ENCODE data around the gene RBBP8NL. TPM values are rescaled to one million over a fixed set of nuclear protein-coding genes. Genes with fewer than 3 reads are reported as not detected.

The RBBP8NL gene
- total RNA-seq, 2 experiments from 2014 or later, result not detected

GRCh38 chr20:62389601-62390087 is 37.7 kb downstream of the RBBP8NL start:
- peaks cover 18% of the 10 kb centered on the region for H3K36me3 Mint-ChIP-seq
- no peaks in the 10 kb centered on the region for H3K9me3 Mint-ChIP-seq
- peaks cover 28% of the 10 kb centered on the region for H3K4me1 Mint-ChIP-seq
- peak overlapping the region; percentile 60 for H3K27ac Mint-ChIP-seq
- DNase-seq, result no peak
- POLR2A ChIA-PET, result no interaction called here
- H3K27me3 Mint-ChIP-seq, result no peaks in the 10 kb centered on the region
- no peak for ATAC-seq (ENCODE audit: low read depth)
- no peak overlapping the region for H3K4me3 Mint-ChIP-seq

- POLR2A ChIA-PET, result no interaction called here
- H3K4me1 Mint-ChIP-seq, result peaks cover 30% of the 10 kb centered on the region
- peaks cover 18% of the 10 kb centered on the region for H3K36me3 Mint-ChIP-seq
- H3K27me3 Mint-ChIP-seq, result no peaks in the 10 kb centered on the region
- DNase-seq (no peak), ATAC-seq (ENCODE audit: low read depth) (no peak)
- H3K27ac Mint-ChIP-seq, result peak overlapping the region; percentile 93
- H3K4me3 Mint-ChIP-seq, result peak overlapping the region; percentile 87
- no peaks in the 10 kb centered on the region for H3K9me3 Mint-ChIP-seq
These were observed 38.3 kb downstream of the RBBP8NL start for GRCh38 chr20:62388839-62389600.

- no peak for DNase-seq
- H3K27ac Mint-ChIP-seq, result peak overlapping the region; percentile 93
- peaks cover 18% of the 10 kb centered on the region for H3K36me3 Mint-ChIP-seq
- no peaks in the 10 kb centered on the region for H3K9me3 Mint-ChIP-seq
- POLR2A ChIA-PET, result interaction anchor here (0.7 to 2.4 kb wide), 4 partner anchors 22 to 406 kb away, joined by 3 to 13 read pairs (median 6); partner anchors contain the start of gene ADRM1
- H3K4me3 Mint-ChIP-seq, result peak overlapping the region; percentile 87
- H3K4me1 Mint-ChIP-seq, result peaks cover 30% of the 10 kb centered on the region
- H3K27me3 Mint-ChIP-seq, result no peaks in the 10 kb centered on the region
- ATAC-seq (ENCODE audit: low read depth), result no peak
These were observed 39.3 kb downstream of the RBBP8NL start for GRCh38 chr20:62387933-62388635.

GRCh38 chr20:62387219-62387913 is 40.0 kb downstream of the RBBP8NL start:
- H3K4me3 Mint-ChIP-seq, result peak overlapping the region; percentile 87
- H3K4me1 Mint-ChIP-seq, result peaks cover 30% of the 10 kb centered on the region
- no peaks in the 10 kb centered on the region for H3K9me3 Mint-ChIP-seq
- H3K27ac Mint-ChIP-seq, result peak overlapping the region; percentile 93
- ATAC-seq (ENCODE audit: low read depth), result peak; percentile 21
- DNase-seq, result no peak
- peaks cover 20% of the 10 kb centered on the region for H3K36me3 Mint-ChIP-seq
- POLR2A ChIA-PET, result interaction anchor here (0.7 to 2.4 kb wide), 14 partner anchors 12 to 417 kb away, joined by 3 to 13 read pairs (median 5); partner anchors contain the start of genes ADRM1, CABLES2 and OGFR
- H3K27me3 Mint-ChIP-seq, result no peaks in the 10 kb centered on the region

DNA sequence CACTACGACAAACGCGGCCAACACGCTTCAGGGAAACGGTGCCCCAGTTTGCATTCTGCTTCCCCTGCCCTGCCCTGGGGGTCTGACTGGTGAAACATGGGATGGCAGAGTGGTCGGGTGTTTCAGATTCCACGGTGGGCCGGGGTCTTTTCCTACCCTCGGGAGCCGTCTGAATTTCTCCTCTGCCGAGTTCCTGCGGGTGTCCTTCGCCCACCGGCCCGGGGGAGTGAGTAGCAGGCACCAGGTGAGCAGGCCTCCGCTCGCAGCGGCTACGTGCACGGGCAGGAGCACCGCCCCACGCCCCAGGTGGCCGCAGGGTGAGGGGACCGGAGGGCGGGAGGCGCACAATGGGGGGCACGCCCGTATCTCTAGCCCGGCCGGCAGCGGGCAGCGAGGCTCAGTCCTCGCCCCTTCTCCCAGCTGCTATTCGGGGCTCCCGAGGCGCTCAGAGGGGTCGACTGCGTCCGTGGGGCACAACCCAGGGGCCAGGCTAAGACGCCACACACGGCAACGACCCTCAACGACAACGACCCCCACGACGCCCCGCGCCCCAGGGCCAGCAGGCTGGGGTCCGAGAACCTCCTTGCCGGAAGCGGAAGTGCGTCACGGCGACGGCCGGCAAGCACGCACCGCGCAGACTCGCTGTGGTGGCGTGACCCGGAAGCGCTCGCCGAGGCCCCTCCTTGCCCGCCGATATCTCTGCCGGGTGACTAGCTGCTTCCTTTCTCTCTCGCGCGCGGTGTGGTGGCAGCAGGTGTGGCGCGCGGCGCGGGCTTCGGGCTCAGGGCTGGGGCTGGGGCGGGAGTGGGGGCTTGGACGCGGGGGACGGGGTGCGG is 40.7 kb downstream of the RBBP8NL start, which contains the start of gene RPS21:
Gene RPS21, plus strand, starts transcription at position 721 of the 836 bp plus-strand sequence. CDS start 236 bp downstream, outside the sequence.
- Mint-ChIP-seq H3K9me3 (peaks cover 4% of the 10 kb centered on the region), H3K27me3 (no peaks in the 10 kb centered on the region), H3K4me1 (peaks cover 35% of the 10 kb centered on the region), H3K36me3 (peaks cover 27% of the 10 kb centered on the region), H3K4me3 (peak within 1 kb of the TSS; percentile 87), H3K27ac (peak within 1 kb of the TSS; percentile 93)
- POLR2A ChIA-PET, result interaction anchor here (0.6 to 2.4 kb wide), 17 partner anchors 10 to 418 kb away, joined by 3 to 13 read pairs (median 4); partner anchors contain the start of genes ADRM1, CABLES2, MTG2 and OGFR
- peak; percentile 94 for DNase-seq
- peak; percentile 92 for ATAC-seq (ENCODE audit: low read depth)

DNA sequence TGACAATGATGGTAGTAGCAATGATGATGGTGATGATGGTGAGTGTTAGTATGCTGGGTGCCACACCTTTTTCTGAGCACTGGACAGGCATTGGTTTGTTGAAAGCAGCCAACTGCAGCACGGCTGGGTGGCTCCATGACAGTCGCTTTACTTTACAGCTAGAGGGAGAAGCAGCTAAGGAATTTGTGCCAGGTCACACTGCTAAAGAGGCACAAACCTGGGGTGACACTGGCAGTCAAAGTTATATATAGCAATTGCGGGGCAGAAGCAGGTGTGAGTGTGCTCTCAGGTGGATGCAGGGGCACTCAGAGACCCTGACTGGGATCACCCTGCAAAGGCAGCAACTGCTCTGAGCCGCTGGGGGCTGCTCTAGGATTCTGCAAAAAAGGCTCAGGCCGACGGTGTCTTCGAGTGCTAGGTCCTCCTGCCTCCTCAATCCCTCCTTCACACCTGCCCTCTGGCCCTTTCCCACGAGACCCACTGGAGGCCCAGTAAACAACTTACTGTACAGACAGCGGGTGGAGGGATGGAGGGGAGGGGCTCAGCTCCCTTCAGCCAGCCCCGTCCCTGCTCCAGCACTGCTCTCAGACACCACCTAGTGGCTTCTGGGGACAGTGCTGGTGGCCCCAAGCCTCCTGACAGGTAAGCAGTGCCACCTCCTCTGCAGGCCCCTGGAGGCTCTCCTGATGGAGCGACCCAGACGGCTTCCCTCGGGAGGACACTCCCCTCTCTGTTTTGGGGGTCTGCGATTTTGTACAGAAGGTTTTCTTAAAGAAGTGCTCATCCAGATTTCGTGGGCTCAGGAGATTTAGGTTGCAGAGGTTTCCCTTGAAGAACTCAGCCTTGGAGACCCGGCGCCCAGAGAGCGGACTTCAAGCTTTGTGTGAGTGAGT is 44.8 kb downstream of the RBBP8NL start:
- no peak overlapping the region for H3K4me3 Mint-ChIP-seq
- ATAC-seq (ENCODE audit: low read depth) (peak; percentile 67), DNase-seq (peak; percentile 76)
- POLR2A ChIA-PET, result interaction anchor here (1.0 kb wide), 2 partner anchors 80 to 83 kb away, joined by 3 to 4 read pairs; partner anchors contain the start of gene ADRM1
- H3K27ac Mint-ChIP-seq, result peak overlapping the region; percentile 67
- peaks cover 4% of the 10 kb centered on the region for H3K9me3 Mint-ChIP-seq
- H3K27me3 Mint-ChIP-seq, result no peaks in the 10 kb centered on the region
- peaks cover 20% of the 10 kb centered on the region for H3K4me1 Mint-ChIP-seq
- peaks cover 12% of the 10 kb centered on the region for H3K36me3 Mint-ChIP-seq

DNA sequence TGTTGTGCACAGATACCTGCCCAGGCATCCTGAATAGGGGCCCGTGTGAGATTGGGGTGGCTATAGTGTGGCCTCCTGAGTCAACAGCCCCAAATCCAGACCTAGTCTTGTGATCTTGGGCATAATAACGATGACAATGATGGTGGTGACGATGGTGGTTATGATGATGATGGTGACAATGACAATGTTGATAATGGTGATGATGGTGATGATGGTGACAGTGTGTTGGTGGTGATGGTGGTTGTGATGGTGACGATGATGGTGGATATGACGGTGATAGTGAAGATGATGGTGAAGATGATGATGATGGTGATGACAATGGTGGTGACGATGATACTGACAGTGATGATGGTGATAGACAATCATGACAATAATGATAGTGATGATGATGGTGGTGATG is 45.5 kb downstream of the RBBP8NL start:
- H3K27ac Mint-ChIP-seq, result peak overlapping the region; percentile 30
- DNase-seq, result no peak
- H3K4me3 Mint-ChIP-seq, result no peak overlapping the region
- POLR2A ChIA-PET, result interaction anchor here (1.0 kb wide), 1 partner anchor 82 kb away, joined by 4 read pairs; no protein-coding TSS in a partner anchor
- H3K36me3 Mint-ChIP-seq, result peaks cover 9% of the 10 kb centered on the region
- no peaks in the 10 kb centered on the region for H3K27me3 Mint-ChIP-seq
- H3K4me1 Mint-ChIP-seq, result peaks cover 20% of the 10 kb centered on the region
- peaks cover 4% of the 10 kb centered on the region for H3K9me3 Mint-ChIP-seq
- ATAC-seq (ENCODE audit: low read depth), result no peak

- H3K4me3 Mint-ChIP-seq, result no peak overlapping the region
- ATAC-seq (ENCODE audit: low read depth), result no peak
- no peak for DNase-seq
- H3K27ac Mint-ChIP-seq, result no peak overlapping the region
- H3K27me3 Mint-ChIP-seq, result no peaks in the 10 kb centered on the region
- H3K4me1 Mint-ChIP-seq, result peaks cover 20% of the 10 kb centered on the region
- peaks cover 9% of the 10 kb centered on the region for H3K36me3 Mint-ChIP-seq
- H3K9me3 Mint-ChIP-seq, result peaks cover 4% of the 10 kb centered on the region
- POLR2A ChIA-PET, result no interaction called here
These were observed 46.0 kb downstream of the RBBP8NL start for GRCh38 chr20:62381202-62381797.

- ATAC-seq (ENCODE audit: low read depth), result no peak
- Mint-ChIP-seq H3K27me3 (no peaks in the 10 kb centered on the region), H3K9me3 (peaks cover 4% of the 10 kb centered on the region), H3K4me1 (peaks cover 5% of the 10 kb centered on the region), H3K36me3 (peaks cover 9% of the 10 kb centered on the region), H3K27ac (no peak overlapping the region), H3K4me3 (no peak overlapping the region)
- POLR2A ChIA-PET, result no interaction called here
- no peak for DNase-seq
These were observed 49.1 kb downstream of the RBBP8NL start for GRCh38 chr20:62378215-62378614.

- Mint-ChIP-seq H3K27me3 (no peaks in the 10 kb centered on the region), H3K4me3 (no peak overlapping the region), H3K9me3 (peaks cover 4% of the 10 kb centered on the region), H3K4me1 (peaks cover 5% of the 10 kb centered on the region), H3K36me3 (peaks cover 9% of the 10 kb centered on the region), H3K27ac (no peak overlapping the region)
- POLR2A ChIA-PET, result no interaction called here
- no peak for ATAC-seq (ENCODE audit: low read depth)
- no peak for DNase-seq
These were observed 49.6 kb downstream of the RBBP8NL start for GRCh38 chr20:62377615-62378178.

GRCh38 chr20:62377064-62377461 is 50.3 kb downstream of the RBBP8NL start:
- peaks cover 4% of the 10 kb centered on the region for H3K36me3 Mint-ChIP-seq
- H3K9me3 Mint-ChIP-seq, result peaks cover 4% of the 10 kb centered on the region
- peaks cover 3% of the 10 kb centered on the region for H3K4me1 Mint-ChIP-seq
- H3K27me3 Mint-ChIP-seq, result no peaks in the 10 kb centered on the region
- H3K27ac Mint-ChIP-seq, result no peak overlapping the region
- POLR2A ChIA-PET, result no interaction called here
- DNase-seq, result no peak
- no peak overlapping the region for H3K4me3 Mint-ChIP-seq
- ATAC-seq (ENCODE audit: low read depth), result no peak
